Fibroblast of the aortic adventitia (primary cell): ENCODE results near the gene POU5F1. TPM values are rescaled to one million over a fixed set of nuclear protein-coding genes. Genes with fewer than 3 reads are reported as not detected.

Experiments used
- DNase-seq: peaks from one replicate; pipeline ENCODE4 v3.0.0-alpha.2; 2010; ENCODE audit warnings: low read depth
- H3K4me3 ChIP-seq: 2 replicates; pipeline ENCODE4 v1.5.1; 2011; ENCODE audit warnings: low read depth, mild to moderate bottlenecking, control low read depth, low read length, moderate library complexity
- CTCF ChIP-seq: IDR thresholded peaks from 2 replicates; pipeline ENCODE4 v1.5.1; 2011; ENCODE audit warnings: mild to moderate bottlenecking, low read length, control low read depth, inconsistent platforms; ENCODE audit not compliant: insufficient read depth
- total RNA-seq: library from RNA; depleted of rRNA; stranded (reverse); fragments of >200 nt; gene quantifications from 2 replicates; pipeline ENCODE4 v1.2.3, GENCODE V29; 2012; ENCODE audit warnings: low replicate concordance

POU5F1 gene
- total RNA-seq, 1 donor, result not detected

GRCh38 chr6:31121131-31121790 is 49.2 kb downstream of the POU5F1 start:
- TF ChIP-seq CTCF, result no peak
- no peak for DNase-seq
- H3K4me3 ChIP-seq, result no peak overlapping the region

- no peak for DNase-seq
- TF ChIP-seq CTCF, result no peak
- H3K4me3 ChIP-seq, result no peak within 1 kb of the TSS
Observed at GRCh38 chr6:31120151-31120915, 50.1 kb downstream of the POU5F1 start, which contains the start of gene CDSN. Gene CDSN (minus strand): TSS chr6:31120446. CDS start chr6:31120419, 27 bp downstream.

- DNase-seq, result no peak
- no peak overlapping the region for H3K4me3 ChIP-seq
- no peak for TF ChIP-seq CTCF
Observed at GRCh38 chr6:31118178-31118577, 52.3 kb downstream of the POU5F1 start.

GRCh38 chr6:31116661-31117385 is 53.7 kb downstream of the POU5F1 start:
- H3K4me3 ChIP-seq, result no peak overlapping the region
- peak; percentile 41 for DNase-seq
- TF ChIP-seq CTCF, result no peak

- peak overlapping the region; percentile 22 for H3K4me3 ChIP-seq
- no peak for TF ChIP-seq CTCF
- no peak for DNase-seq
Observed at GRCh38 chr6:31115941-31116560, 54.4 kb downstream of the POU5F1 start.
